ENCODE measurements around the gene TTLL5.

Gene TTLL5

GRCh38 chr14:75837151-75837787 is 176.2 kb downstream of the TTLL5 start:
- TF ChIP-seq CTCF (IDR thresholded peaks at IDR 0.05; ENCODE audit: insufficient read depth, low read length): no peak
- no peak for TF ChIP-seq POLR2AphosphoS5 (IDR thresholded peaks at IDR 0.05; ENCODE audit: low read depth)
- TF ChIP-seq GABPA (IDR thresholded peaks at IDR 0.05; ENCODE audit: low read depth): no peak
- no peak for TF ChIP-seq REST (IDR thresholded peaks at IDR 0.05; ENCODE audit: insufficient replicate concordance, low read depth)
- DNase-seq (ENCODE audit: low read depth in 1 of 2, low spot score in 1 of 2): no peak
- Histone ChIP-seq H3K27me3 (ENCODE audit: insufficient read depth, poor library complexity, severe bottlenecking) (no peaks in the 10 kb centered on the region), H3K4me3 (replicated peaks; ENCODE audit: insufficient read depth, low read length) (no peak overlapping the region), H3K27ac (replicated peaks) (no peak overlapping the region)

- H3K27ac ChIP-seq (replicated peaks): no peak overlapping the region
- H3K27me3 ChIP-seq (ENCODE audit: insufficient read depth, poor library complexity, severe bottlenecking): no peaks in the 10 kb centered on the region
- no peak overlapping the region for H3K4me3 ChIP-seq (replicated peaks; ENCODE audit: insufficient read depth, low read length)
- TF ChIP-seq REST (IDR thresholded peaks at IDR 0.05; ENCODE audit: insufficient replicate concordance, low read depth) (no peak), SPI1 (IDR thresholded peaks at IDR 0.05; ENCODE audit: borderline replicate concordance, low read depth) (no peak), CTCF (IDR thresholded peaks at IDR 0.05; ENCODE audit: insufficient read depth, low read length) (no peak), POLR2AphosphoS5 (IDR thresholded peaks at IDR 0.05; ENCODE audit: low read depth) (no peak), GABPA (IDR thresholded peaks at IDR 0.05; ENCODE audit: low read depth) (no peak)
- DNase-seq (ENCODE audit: low read depth in 1 of 2, low spot score in 1 of 2): no peak
Observed at GRCh38 chr14:75840911-75841310, 179.9 kb downstream of the TTLL5 start.

- Histone ChIP-seq H3K4me3 (replicated peaks; ENCODE audit: insufficient read depth, low read length) (no peak overlapping the region), H3K27me3 (ENCODE audit: insufficient read depth, poor library complexity, severe bottlenecking) (no peaks in the 10 kb centered on the region), H3K27ac (replicated peaks) (no peak overlapping the region)
- no peak for DNase-seq (ENCODE audit: low read depth in 1 of 2, low spot score in 1 of 2)
- no peak for TF ChIP-seq REST (IDR thresholded peaks at IDR 0.05; ENCODE audit: insufficient replicate concordance, low read depth)
- no peak for TF ChIP-seq GABPA (IDR thresholded peaks at IDR 0.05; ENCODE audit: low read depth)
- no peak for TF ChIP-seq SPI1 (IDR thresholded peaks at IDR 0.05; ENCODE audit: borderline replicate concordance, low read depth)
- no peak for TF ChIP-seq POLR2AphosphoS5 (IDR thresholded peaks at IDR 0.05; ENCODE audit: low read depth)
- no peak for TF ChIP-seq CTCF (IDR thresholded peaks at IDR 0.05; ENCODE audit: insufficient read depth, low read length)
Observed at GRCh38 chr14:75842551-75842950, 181.5 kb downstream of the TTLL5 start.
